ENCODE data around the gene CLPTM1L.
A peak's percentile ranks its signal among the peaks of the same experiment; 100 is the strongest.

The CLPTM1L gene

GRCh38 chr5:1344975-1345838, at the start of gene CLPTM1L:
Gene CLPTM1L (minus strand): TSS chr5:1345099. CDS start chr5:1344841, 258 bp downstream.
- peak; percentile 57 for DNase-seq

GRCh38 chr5:1393571-1394501, 48.9 kb upstream of the CLPTM1L start:
- DNase-seq: peak; percentile 54

- DNase-seq: no peak
Measured at GRCh38 chr5:1392801-1393565, 48.1 kb upstream of the CLPTM1L start.

- no peak for DNase-seq
Measured at GRCh38 chr5:1392261-1392660, 47.4 kb upstream of the CLPTM1L start.

GRCh38 chr5:1391691-1392090, 46.8 kb upstream of the CLPTM1L start:
- DNase-seq: no peak

GRCh38 chr5:1390861-1391600, 46.1 kb upstream of the CLPTM1L start:
- DNase-seq: peak; percentile 49

GRCh38 chr5:1390333-1390732, 45.4 kb upstream of the CLPTM1L start:
- no peak for DNase-seq

GRCh38 chr5:1388383-1388967, 43.6 kb upstream of the CLPTM1L start:
- no peak for DNase-seq

- no peak for DNase-seq
Measured at GRCh38 chr5:1387876-1388275, 43.0 kb upstream of the CLPTM1L start.

- DNase-seq: no peak
Measured at GRCh38 chr5:1387059-1387755, 42.3 kb upstream of the CLPTM1L start.

GRCh38 chr5:1386274-1386717, 41.4 kb upstream of the CLPTM1L start:
- peak; percentile 51 for DNase-seq

GRCh38 chr5:1385395-1386273, 40.7 kb upstream of the CLPTM1L start:
- peak; percentile 53 for DNase-seq

- DNase-seq: no peak
Measured at GRCh38 chr5:1384521-1384920, 39.6 kb upstream of the CLPTM1L start.

- no peak for DNase-seq
Measured at GRCh38 chr5:1383886-1384401, 39.0 kb upstream of the CLPTM1L start.

- DNase-seq: no peak
Measured at GRCh38 chr5:1383344-1383743, 38.4 kb upstream of the CLPTM1L start.

- DNase-seq: no peak
Measured at GRCh38 chr5:1382248-1382700, 37.4 kb upstream of the CLPTM1L start.

GRCh38 chr5:1381370-1382247, 36.7 kb upstream of the CLPTM1L start:
- DNase-seq: no peak

GRCh38 chr5:1380910-1381309, 36.0 kb upstream of the CLPTM1L start:
- no peak for DNase-seq
